Cardiac fibroblast (primary cell): ENCODE measurements around the gene CCDC201.

ENCODE experiments used
- DNase-seq, 2 donors: peaks; one replicate each; pipeline versions ENCODE4 v3.0.0 to v3.0.0-alpha.2; 2010; ENCODE audit warnings: low read depth in 2 of 2
- H3K4me3 ChIP-seq, 2 donors: replicated peaks in 1 of 2; 1 replicate in 1 of 2; 2 replicates in 1 of 2; pipeline ENCODE4 v1.5.1; 2011; ENCODE audit warnings: low read depth in 2 of 2, low read length in 2 of 2, mild to moderate bottlenecking in 2 of 2, moderate library complexity in 1 of 2
- TF ChIP-seq, protein P1 (sequence below): IDR thresholded peaks from one replicate; pipeline ENCODE4 v1.5.1; 2011; ENCODE audit warnings: low read depth, mild to moderate bottlenecking, low read length, inconsistent platforms

Gene CCDC201

DNA sequence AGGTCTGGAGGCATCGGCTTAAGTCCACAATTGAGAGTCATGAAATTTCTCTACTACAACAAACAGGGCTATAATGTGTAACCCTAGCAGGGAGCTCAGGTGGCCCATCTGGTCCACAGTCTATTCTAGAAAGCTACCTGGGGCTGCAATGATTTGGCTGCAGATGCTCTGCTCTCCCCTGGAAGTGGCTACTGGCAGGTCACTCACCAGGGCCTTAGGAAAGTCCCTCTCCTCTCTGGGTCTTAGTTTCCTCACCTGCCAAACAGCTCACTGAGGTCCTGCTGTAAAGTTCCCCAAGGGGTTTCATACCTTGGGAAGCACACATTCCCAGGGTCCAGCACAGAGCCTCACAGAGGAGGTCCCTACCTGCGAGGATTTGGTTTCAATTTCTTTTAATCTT is 45.7 kb upstream of the CCDC201 start:
- no peak for DNase-seq
- TF ChIP-seq, protein P1, sequence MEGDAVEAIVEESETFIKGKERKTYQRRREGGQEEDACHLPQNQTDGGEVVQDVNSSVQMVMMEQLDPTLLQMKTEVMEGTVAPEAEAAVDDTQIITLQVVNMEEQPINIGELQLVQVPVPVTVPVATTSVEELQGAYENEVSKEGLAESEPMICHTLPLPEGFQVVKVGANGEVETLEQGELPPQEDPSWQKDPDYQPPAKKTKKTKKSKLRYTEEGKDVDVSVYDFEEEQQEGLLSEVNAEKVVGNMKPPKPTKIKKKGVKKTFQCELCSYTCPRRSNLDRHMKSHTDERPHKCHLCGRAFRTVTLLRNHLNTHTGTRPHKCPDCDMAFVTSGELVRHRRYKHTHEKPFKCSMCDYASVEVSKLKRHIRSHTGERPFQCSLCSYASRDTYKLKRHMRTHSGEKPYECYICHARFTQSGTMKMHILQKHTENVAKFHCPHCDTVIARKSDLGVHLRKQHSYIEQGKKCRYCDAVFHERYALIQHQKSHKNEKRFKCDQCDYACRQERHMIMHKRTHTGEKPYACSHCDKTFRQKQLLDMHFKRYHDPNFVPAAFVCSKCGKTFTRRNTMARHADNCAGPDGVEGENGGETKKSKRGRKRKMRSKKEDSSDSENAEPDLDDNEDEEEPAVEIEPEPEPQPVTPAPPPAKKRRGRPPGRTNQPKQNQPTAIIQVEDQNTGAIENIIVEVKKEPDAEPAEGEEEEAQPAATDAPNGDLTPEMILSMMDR = no peak
- H3K4me3 ChIP-seq = no peak overlapping the region

DNA sequence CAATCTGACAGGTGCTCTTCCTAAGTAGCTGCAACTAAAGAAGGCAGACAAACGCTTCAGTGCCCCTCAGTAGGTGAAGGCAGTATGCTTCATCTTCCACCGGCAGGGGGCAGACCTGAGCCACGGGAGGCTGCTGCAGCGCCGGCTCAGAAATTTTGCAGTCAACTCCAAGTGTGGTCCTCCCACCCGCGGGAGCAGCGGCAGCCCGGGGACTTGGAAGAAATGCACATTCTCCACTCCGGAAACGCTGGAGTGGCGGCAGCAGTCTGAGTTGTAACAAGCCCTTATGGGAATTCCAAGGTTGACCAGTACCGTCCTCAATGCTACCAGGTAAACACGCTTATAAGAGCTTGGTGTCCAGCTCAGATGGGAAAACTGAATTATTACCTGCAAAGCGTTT is 44.8 kb upstream of the CCDC201 start:
- no peak overlapping the region for H3K4me3 ChIP-seq
- DNase-seq = peak; percentile 76 to 77
- TF ChIP-seq, protein P1 = peak; percentile 98

- no peak for DNase-seq
- TF ChIP-seq, protein P1 = no peak
- H3K4me3 ChIP-seq = no peak overlapping the region
Observed at GRCh38 chr7:45917064-45917463, 44.2 kb upstream of the CCDC201 start.

DNA sequence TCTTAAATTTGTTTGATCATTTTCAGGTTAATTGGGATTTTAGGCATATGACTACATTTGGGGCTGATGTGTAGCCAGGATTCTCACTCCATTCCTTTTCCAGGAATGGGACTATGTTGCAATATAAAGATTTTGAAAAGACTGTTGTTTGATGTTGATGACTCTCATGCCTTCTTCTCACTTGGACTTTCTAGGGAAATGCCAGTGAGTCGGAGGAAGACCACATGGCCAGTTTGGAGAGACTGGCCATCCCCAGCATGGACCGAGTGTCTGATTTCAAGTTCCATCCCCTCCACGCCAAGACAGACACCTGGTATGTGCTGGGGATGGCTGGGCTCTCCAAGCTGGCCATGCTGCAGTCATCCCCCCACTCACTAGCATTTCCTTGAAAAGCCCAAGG is 42.7 kb upstream of the CCDC201 start:
- peak in 1 of 2 donors; percentile 14 for DNase-seq
- TF ChIP-seq, protein P1 = no peak

DNA sequence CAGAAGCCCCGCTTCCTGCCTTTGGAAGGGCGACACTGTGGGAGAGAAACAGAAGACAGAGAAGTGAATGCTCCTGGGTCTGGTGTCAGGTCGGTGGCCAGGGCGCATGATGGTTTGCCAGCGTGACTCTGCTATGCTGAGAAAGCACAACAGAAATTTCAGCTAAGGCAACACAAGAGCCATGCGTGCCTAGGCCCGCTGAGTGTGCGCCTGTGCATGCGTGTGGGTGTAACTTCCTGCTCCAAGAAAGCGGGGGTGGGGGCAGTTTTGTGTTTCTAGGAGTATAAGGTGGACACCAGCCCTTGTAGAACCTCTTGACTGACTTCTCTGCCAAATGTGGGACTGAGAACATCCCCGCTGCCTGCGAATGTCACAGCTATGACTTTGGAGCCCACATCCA is 42.0 kb upstream of the CCDC201 start:
- no peak for DNase-seq
- H3K4me3 ChIP-seq = no peak overlapping the region
- TF ChIP-seq, protein P1 = no peak

More for the DNA sequence above, 42.7 kb upstream of the CCDC201 start:
- no peak overlapping the region for H3K4me3 ChIP-seq

GRCh38 chr7:45912972-45913371 is 40.1 kb upstream of the CCDC201 start:
- TF ChIP-seq, protein P1 = no peak
- DNase-seq = no peak
- H3K4me3 ChIP-seq = no peak overlapping the region

- DNase-seq = no peak
- TF ChIP-seq, protein P1 = no peak
Observed at GRCh38 chr7:45911311-45911710, 38.4 kb upstream of the CCDC201 start.

More at GRCh38 chr7:45911311-45911710, 38.4 kb upstream of the CCDC201 start:
- H3K4me3 ChIP-seq = no peak overlapping the region
